ENCODE measurements around the gene RASGRP4. TPM values are rescaled to one million over a fixed set of nuclear protein-coding genes. Genes with fewer than 3 reads are reported as not detected.

Gene RASGRP4
- total and polyA plus RNA-seq, 2 experiments from 2014 or later, result 0.35 to 0.80 TPM

Other genes starting within 250 kb of the RASGRP4 start
- 7.8 and 9.6 TPM in 2 replicates for gene DPF1, start 202.0 kb downstream of the RASGRP4 start, total RNA-seq
- 4.9 and 6.5 TPM in 2 replicates for gene DPF1, start 202.0 kb downstream of the RASGRP4 start, polyA plus RNA-seq
- 6.7 and 12.8 TPM in 2 replicates for gene PPP1R14A, start 169.8 kb downstream of the RASGRP4 start, total RNA-seq
- 23.6 and 56.4 TPM in 2 replicates for gene PPP1R14A, start 169.8 kb downstream of the RASGRP4 start, polyA plus RNA-seq
- gene SPINT2, start 161.6 kb downstream of the RASGRP4 start, total RNA-seq, result 420 and 443 TPM in 2 replicates
- gene SPINT2, start 161.6 kb downstream of the RASGRP4 start, polyA plus RNA-seq, result 455 and 606 TPM in 2 replicates
- 0.49 and 0.77 TPM in 2 replicates for gene C19orf33, start 122.0 kb downstream of the RASGRP4 start, total RNA-seq
- 0.87 and 2.7 TPM in 2 replicates for gene C19orf33, start 122.0 kb downstream of the RASGRP4 start, polyA plus RNA-seq
- 61.5 and 90.2 TPM in 2 replicates for gene YIF1B, start 110.3 kb downstream of the RASGRP4 start, total RNA-seq
- 129 and 140 TPM in 2 replicates for gene YIF1B, start 110.3 kb downstream of the RASGRP4 start, polyA plus RNA-seq
- 1.5 and 1.8 TPM in 2 replicates for gene KCNK6, start 106.4 kb downstream of the RASGRP4 start, total RNA-seq
- 1.5 and 2.4 TPM in 2 replicates for gene KCNK6, start 106.4 kb downstream of the RASGRP4 start, polyA plus RNA-seq
- gene CATSPERG, start 90.4 kb downstream of the RASGRP4 start, total RNA-seq, result 2.7 and 11.6 TPM in 2 replicates
- 4.2 and 4.6 TPM in 2 replicates for gene CATSPERG, start 90.4 kb downstream of the RASGRP4 start, polyA plus RNA-seq
- gene PSMD8, start 51.6 kb downstream of the RASGRP4 start, total RNA-seq, result 233 and 312 TPM in 2 replicates
- 303 and 306 TPM in 2 replicates for gene PSMD8, start 51.6 kb downstream of the RASGRP4 start, polyA plus RNA-seq
- 0.98 and 5.8 TPM in 2 replicates for gene GGN, start 38.2 kb downstream of the RASGRP4 start, total RNA-seq
- 1.2 and 3.4 TPM in 2 replicates for gene GGN, start 38.2 kb downstream of the RASGRP4 start, polyA plus RNA-seq
- 1.8 and 2.6 TPM in 2 replicates for gene SPRED3, start 37.5 kb downstream of the RASGRP4 start, total RNA-seq
- gene SPRED3, start 37.5 kb downstream of the RASGRP4 start, polyA plus RNA-seq, result 1.2 and 1.3 TPM in 2 replicates
- gene FAM98C, start 23.1 kb downstream of the RASGRP4 start, total RNA-seq, result 25.6 and 35.3 TPM in 2 replicates
- 20.0 and 20.8 TPM in 2 replicates for gene FAM98C, start 23.1 kb downstream of the RASGRP4 start, polyA plus RNA-seq
- gene RYR1, start 7.5 kb upstream of the RASGRP4 start, total RNA-seq, result 4.9 and 12.8 TPM in 2 replicates
- gene RYR1, start 7.5 kb upstream of the RASGRP4 start, polyA plus RNA-seq, result 0.71 and 3.5 TPM in 2 replicates
- gene MAP4K1, start 191.7 kb upstream of the RASGRP4 start, total RNA-seq, result 2.4 and 3.9 TPM in 2 replicates
- 4.6 and 7.7 TPM in 2 replicates for gene MAP4K1, start 191.7 kb upstream of the RASGRP4 start, polyA plus RNA-seq
- gene EIF3K, start 193.0 kb upstream of the RASGRP4 start, total RNA-seq, result 504 and 711 TPM in 2 replicates
- gene EIF3K, start 193.0 kb upstream of the RASGRP4 start, polyA plus RNA-seq, result 258 and 455 TPM in 2 replicates
- gene ACTN4, start 221.4 kb upstream of the RASGRP4 start, total RNA-seq, result 391 and 465 TPM in 2 replicates
- 70.2 and 77.4 TPM in 2 replicates for gene ACTN4, start 221.4 kb upstream of the RASGRP4 start, polyA plus RNA-seq

Measured in cardiac muscle cell (in vitro differentiated cells and primary cell).